H1 (cell line): Measurements from ENCODE around the gene B4GALNT3. TPM values are rescaled to one million over a fixed set of nuclear protein-coding genes. Genes with fewer than 3 reads are reported as not detected.

Source experiments
- ATF2 ChIP-seq: IDR thresholded peaks from 2 replicates; pipeline ENCODE4 v1.6.1; 2012; ENCODE audit warnings: low read length, inconsistent platforms
- FOSL1 ChIP-seq: IDR thresholded peaks from 2 replicates; pipeline ENCODE4 v1.6.1; 2011; ENCODE audit warnings: mild to moderate bottlenecking, low read depth, low read length, moderate library complexity; ENCODE audit not compliant: insufficient read depth
- GTF2F1 ChIP-seq: IDR thresholded peaks from 2 replicates; pipeline ENCODE4 v1.6.1; 2012; ENCODE audit warnings: low read depth, low read length, improper control_type of control experiment, borderline replicate concordance
- KDM4A ChIP-seq: IDR thresholded peaks from one replicate; pipeline ENCODE4 v1.7.1; 2012; ENCODE audit warnings: low read depth, mild to moderate bottlenecking, moderate library complexity, low read length, inconsistent platforms; ENCODE audit not compliant: severe bottlenecking
- KDM5A ChIP-seq: fragments of 200-600 bp; IDR thresholded peaks from 2 replicates; pipeline ENCODE4 v1.7.1; 2012; ENCODE audit warnings: mild to moderate bottlenecking, low read length, inconsistent platforms, mixed read lengths
- POU5F1 ChIP-seq: IDR thresholded peaks from 2 replicates; pipeline ENCODE4 v1.6.1; 2011; ENCODE audit warnings: low read depth, mild to moderate bottlenecking, low read length, moderate library complexity
- SIN3A ChIP-seq, 2 experiments: IDR thresholded peaks in 1 of 2; conservative IDR thresholded peaks in 1 of 2; 2 replicates each; pipeline ENCODE4 v1.6.1; 2011 to 2012; ENCODE audit warnings: low read length in 2 of 2, improper control_type of control experiment in 1 of 2, low read depth in 1 of 2, mild to moderate bottlenecking in 1 of 2
- polyA plus RNA-seq, 7 experiments: library from polyadenylated mRNA; depleted of rRNA in 3 of 7; stranded (reverse) in 5 of 7; unstranded in 2 of 7; fragments of >200 nt in 5 of 7; fragments of 200-250 nt in 2 of 7; gene quantifications; 1 replicate in 5 of 7; 2 replicates in 1 of 7; 4 replicates in 1 of 7; pipeline versions ENCODE4 v1.2.1 to v1.2.3, GENCODE V29; 2011 to 2013; ENCODE audit warnings: missing spikeins in 2 of 7, mixed read lengths in 2 of 7
- total RNA-seq: library from RNA; stranded (reverse); fragmentation: NEBNext Ultra II Directional; extraction: Animal tissue kit (Norgen Biotek cat#: 25700); gene quantifications from 2 replicates; pipeline ENCODE4 v1.2.1, GENCODE V29; 2021
- TF ChIP-seq, protein P1 (sequence below): IDR thresholded peaks from 2 replicates; pipeline ENCODE4 v1.6.1; 2012; ENCODE audit warnings: inconsistent platforms

Gene B4GALNT3
- total and polyA plus RNA-seq, 2 of the 8 experiments (the other 6 are each of a cell fraction or from before 2014, with no cell fraction given), result 12.5 to 20.3 TPM

GRCh38 chr12:464484-465267 is 4.9 kb downstream of the B4GALNT3 start (continued):
- TF ChIP-seq KDM5A (no peak), FOSL1 (no peak), GTF2F1 (no peak), SIN3A (conservative IDR thresholded peaks at IDR 0.05 in 1 of 2, IDR thresholded peaks at IDR 0.05 in 1 of 2; ENCODE audit: low read depth in 1 of 2, low read length in 2 of 2) (no peak), ATF2 (no peak), KDM4A (no peak), POU5F1 (no peak)
- TF ChIP-seq, protein P1, sequence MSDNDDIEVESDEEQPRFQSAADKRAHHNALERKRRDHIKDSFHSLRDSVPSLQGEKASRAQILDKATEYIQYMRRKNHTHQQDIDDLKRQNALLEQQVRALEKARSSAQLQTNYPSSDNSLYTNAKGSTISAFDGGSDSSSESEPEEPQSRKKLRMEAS, result no peak
